KBM-7 (cell line): Measurements from ENCODE around the gene DBNDD1.
A peak's percentile ranks its signal among the peaks of the same experiment; 100 is the strongest.
"Not testable (repeated sequence)": the region's sequence is repeated elsewhere in the genome, so short reads cannot be mapped to it uniquely, and the experiment has no call there.

Experiments
- DNase-seq: peaks from one replicate; pipeline ENCODE4 v3.0.0-alpha.2; 2015
- in situ Hi-C: fragments of 300-500 bp; cut with MboI; formaldehyde crosslinking; loops from 2 replicates; pipeline ENCODE4 v1.14.3; 2020; ENCODE audit warnings: low sequenced_read_pairs, low pct_unique_long_range_greater_than_20kb, mixed read lengths

Gene DBNDD1

GRCh38 chr16:90016339-90016950, 2.8 kb downstream of the DBNDD1 start:
- in situ Hi-C loops: no loop called here
- no peak for DNase-seq

- no peak for DNase-seq
- in situ Hi-C loops: no loop called here
Observed at GRCh38 chr16:90015586-90016338, 3.5 kb downstream of the DBNDD1 start.

- no peak for DNase-seq
Observed at GRCh38 chr16:90012991-90013745, 6.1 kb downstream of the DBNDD1 start.

DNA sequence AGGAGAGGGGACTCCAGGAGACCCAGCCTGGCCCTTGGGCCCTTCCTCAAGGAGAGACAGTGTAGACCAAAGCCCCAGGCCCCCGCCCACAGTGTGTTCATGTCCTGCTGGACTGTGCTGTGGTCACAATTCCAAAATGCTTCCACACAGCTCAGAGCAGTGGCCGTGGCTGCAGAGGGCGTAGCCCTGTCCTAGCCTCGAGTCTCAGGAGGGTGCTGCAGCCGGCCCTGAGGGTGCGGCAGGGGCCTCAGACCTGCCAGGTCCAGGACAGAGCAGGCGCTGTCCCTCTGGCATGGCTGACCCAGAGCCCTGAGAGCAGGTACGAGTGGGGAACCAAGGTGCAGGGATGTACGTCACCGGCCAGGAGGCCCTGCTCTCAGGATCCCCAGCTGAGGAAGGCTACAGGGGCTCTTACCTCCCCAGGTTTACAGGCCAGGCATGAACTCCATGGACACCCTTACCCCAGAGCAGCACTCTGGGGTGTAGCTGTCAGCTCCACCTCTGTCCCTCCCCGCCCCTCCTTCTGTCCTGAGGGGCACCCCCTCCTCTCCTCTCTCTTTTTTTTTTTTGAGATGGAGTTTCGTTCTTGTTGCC, 7.3 kb downstream of the DBNDD1 start:
- in situ Hi-C loops: no loop called here
- no peak for DNase-seq

More at GRCh38 chr16:90012991-90013745, 6.1 kb downstream of the DBNDD1 start:
- in situ Hi-C loops: no loop called here

DNA sequence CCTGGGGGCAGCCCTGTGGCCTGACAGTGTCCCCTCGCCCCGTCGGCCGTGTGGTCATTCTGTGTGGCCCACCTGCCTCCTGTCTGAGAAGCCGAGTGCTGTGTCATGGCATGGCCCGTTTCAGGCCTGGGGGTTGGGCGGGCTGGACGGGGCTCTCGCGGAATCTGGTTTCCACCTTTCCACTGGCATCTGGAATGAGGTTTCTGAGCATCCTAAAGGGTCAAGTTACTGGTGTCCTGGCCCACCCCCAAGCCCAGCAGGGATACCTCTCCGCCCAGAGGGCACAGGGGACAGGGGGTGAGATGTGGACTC, 7.8 kb downstream of the DBNDD1 start:
- in situ Hi-C loops: no loop called here
- DNase-seq: no peak

DNA sequence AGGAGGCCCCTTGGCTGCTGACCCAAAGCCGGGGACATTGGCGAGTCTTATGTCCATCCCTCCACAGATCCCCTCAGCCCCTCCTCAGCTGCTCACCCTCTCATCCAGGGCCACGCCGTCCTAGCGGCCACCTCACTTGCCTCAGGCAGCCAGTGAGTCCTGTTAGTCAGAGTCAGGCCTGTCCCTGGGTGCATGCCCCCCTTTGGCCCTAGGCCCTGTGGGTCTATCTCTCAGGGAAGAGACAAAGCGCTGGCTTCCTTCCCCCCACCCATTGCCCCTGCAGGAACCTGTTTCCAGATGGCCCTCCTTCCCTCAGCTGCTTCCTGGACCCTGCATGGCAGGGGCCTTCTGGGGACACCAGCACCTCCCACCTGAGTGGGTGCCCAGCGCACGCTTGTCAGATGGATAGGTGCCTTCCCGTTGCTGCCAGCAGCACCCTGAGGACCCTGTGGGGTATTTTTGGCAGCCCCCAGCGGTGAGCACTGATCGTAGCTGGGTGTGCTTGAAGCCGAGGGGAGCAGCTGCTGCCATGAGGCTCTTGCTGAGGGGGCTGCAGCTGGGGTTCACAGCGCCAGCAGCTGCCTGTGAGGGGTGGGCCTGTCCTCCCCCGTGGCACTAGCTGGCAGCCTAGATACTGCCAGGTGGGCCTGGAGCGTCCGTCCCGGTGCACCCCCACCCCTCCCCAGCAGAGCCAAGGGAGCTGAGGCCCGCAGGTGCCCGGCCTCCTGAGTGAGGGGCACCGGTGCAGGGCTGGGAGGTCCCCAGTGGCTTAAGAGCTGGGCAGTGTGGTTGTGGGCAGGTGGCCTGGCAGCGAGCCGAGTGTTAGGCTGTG, 8.4 kb downstream of the DBNDD1 start:
- in situ Hi-C loops: no loop called here
- DNase-seq: no peak

DNA sequence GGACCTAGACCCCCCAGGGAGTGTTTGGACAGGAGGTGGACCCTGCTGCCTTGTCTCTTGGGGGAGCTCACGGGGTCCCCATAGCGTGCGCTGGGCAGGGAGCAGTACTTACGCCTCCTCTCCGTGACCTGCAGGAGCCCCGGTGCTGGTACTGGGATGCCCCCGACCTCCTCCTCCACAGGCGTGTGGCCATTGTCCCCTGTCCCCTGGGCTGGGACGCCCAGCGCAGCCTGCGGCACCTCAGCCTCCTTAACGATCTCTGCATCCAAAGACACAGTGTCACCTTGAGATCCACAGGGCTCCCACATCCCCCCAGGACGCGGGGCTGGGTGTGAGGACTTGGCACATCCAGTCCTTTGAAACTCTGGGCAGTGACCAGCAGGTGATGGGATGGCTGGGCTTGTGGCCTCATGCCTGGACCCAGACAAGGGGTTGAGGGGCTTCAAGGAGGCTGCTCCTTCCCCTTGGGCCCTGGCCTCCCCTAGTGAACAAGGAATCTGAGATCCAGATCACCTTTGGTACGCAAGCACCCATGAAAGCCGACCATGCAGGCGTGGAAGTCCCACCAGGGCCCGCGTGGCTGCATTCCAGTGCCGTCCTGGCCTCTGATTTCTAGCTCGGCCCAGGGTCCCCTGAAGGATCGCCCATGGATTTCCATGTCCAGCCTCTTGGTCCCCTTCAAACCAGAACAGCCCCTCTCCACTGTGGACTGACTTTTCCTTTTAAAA, 9.9 kb downstream of the DBNDD1 start:
- in situ Hi-C loops: no loop called here
- no peak for DNase-seq

GRCh38 chr16:90008708-90009145, 10.5 kb downstream of the DBNDD1 start:
- in situ Hi-C loops: no loop called here
- peak; percentile 88 for DNase-seq

- DNase-seq, in situ Hi-C loops: not testable (repeated sequence)
Observed at GRCh38 chr16:90007635-90008234, 11.5 kb downstream of the DBNDD1 start.

GRCh38 chr16:90007015-90007414, 12.2 kb downstream of the DBNDD1 start:
- in situ Hi-C loops: no loop called here
- no peak for DNase-seq

DNA sequence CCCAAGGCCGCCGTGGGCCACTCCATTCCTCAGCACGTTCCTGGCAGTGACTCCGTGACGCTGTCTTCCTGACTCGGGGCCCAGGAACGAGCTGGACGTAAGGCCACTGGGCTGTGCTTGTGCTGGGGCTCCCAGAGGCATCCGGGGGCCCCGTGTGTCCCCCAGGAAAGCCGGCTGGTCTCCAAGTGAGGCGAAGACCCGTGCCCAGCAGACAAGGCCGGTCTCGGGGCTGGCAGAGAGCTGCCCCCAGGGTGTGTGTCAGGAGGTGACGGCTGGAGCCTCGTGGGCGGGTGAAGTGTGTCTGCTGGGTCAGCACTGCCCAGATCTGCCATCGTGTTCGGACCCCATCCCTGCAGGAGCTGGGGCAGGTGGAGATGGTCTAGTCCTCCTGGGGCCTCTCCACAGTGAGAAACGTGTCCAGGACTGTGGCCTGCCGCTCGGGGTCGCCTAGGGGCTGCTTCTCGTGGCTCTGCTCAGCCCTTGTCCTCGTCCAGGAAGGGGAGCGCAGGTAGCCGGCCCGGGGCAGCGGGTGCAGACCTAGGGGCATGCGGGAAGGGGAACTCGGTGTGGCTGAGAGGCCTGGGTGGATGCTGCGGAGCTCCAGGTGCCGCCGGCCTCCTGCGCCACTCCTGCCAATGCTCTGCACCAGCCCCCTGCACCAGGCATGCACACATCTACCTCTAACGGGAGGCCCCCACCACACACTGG, 13.1 kb downstream of the DBNDD1 start:
- in situ Hi-C loops: no loop called here
- DNase-seq: no peak

GRCh38 chr16:90004577-90004976, 14.7 kb downstream of the DBNDD1 start:
- in situ Hi-C loops: no loop called here
- no peak for DNase-seq

DNA sequence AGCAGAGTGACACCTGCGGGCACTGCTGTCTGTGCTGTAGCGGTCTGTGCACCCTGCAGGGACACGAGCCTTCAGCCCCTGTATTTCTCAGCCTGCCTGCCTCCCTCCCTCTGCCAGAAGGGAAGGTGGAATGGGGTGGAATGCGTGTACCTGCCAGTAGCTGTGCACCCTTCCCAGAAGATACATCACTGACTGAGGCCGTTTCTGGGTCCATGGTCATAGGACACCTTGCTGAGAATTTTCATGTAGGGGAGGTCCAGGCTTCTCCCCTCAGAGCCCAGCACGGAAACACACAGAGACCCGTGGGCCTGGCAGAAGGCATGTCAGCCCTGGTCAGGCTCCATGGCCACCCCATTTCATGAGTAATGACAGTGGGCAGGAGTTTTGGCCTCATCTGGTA, 16.5 kb downstream of the DBNDD1 start:
- DNase-seq: no peak
- in situ Hi-C loops: no loop called here

GRCh38 chr16:90001761-90002503, 17.3 kb downstream of the DBNDD1 start:
- DNase-seq: no peak
- in situ Hi-C loops: no loop called here

DNA sequence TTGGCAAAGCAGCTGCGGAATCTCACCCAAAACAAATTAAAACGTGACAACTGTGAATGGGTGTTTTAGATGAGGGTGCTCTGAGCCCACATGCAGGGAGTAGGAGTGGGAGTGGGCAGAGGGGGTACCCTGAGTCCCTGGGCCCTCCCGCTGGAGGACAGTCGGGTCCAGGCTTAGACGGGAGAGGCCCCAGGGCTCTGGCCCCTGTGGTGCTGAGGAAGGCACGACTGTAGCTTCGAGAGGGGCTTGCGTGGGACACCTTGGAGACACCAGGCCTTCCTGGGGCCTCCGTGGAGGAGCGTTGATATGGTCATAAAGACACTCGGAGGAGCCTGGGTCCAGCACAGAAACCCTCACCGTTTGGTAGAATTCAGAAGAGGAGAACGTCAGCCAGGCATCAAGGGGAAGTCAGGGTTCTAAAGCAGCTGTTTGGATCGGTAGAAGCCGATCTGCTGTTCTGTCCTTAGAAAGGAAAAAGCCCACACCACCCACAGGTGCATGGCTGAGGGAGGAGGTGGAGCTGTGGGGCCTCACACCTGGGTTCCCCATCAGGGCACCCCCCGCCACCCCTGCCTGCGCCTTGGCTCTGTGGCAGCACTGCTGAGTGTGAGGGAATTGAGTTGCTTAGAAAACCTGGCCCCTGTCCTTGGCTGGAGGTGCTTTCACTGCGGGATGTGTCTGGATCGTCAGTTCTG, 18.4 kb downstream of the DBNDD1 start:
- in situ Hi-C loops: no loop called here
- no peak for DNase-seq

DNA sequence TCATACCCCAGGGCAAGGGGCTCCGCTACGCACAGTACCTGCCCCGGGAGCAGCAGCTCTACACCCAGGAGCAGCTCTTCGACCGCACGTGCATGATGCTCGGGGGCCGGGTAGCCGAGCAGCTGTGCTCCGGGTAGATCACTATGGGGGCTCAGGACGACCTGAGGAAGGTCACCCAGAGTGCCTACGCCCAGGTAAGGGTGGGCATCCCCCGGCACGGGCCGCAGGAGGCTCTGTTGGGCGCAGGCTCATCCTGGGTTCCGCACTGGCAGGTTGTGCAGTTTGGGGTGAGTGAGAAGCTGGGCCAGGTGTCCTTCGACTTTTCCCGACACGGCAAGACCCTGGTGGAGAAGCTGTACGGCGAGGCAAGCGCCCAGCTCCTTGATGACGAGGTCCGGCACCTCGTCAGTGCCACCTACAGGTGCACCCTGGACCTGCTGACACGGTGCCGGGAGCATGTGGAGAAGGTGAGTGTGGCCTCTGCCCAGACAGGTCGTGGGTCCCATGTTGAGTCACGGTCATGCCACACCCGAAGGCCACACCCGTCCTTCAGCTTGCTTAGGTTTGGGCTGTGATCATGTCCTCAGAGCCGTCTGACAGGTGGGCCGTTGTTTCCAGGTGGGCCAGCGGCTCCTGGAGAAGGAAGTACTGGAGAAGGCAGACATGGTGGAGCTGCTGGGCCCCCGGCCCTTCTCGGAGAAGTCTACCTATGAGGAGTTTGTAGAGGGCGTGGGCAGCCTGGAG, 19.3 kb downstream of the DBNDD1 start:
- DNase-seq: no peak
- in situ Hi-C loops: no loop called here
